Measurements from ENCODE around the gene ACVR2A. TPM values are rescaled to one million over a fixed set of nuclear protein-coding genes. Genes with fewer than 3 reads are reported as not detected.

ACVR2A gene
- total RNA-seq (2021) = 17.9 and 18.3 TPM in 2 replicates
- Bru-seq, nascent RNA = percentile 87 among the genes with signal in this experiment
- percentile 80 among the genes with signal in this experiment for BruChase-seq, experiment 1, labeled RNA remaining after a 2-hour chase
- BruChase-seq, experiment 2, labeled RNA remaining after a 6-hour chase = percentile 58 among the genes with signal in this experiment
- long read RNA-seq, full-length matches to known transcripts = 2 of 5 reads
- long read RNA-seq, partial matches to known transcripts = 0 of 5 reads
- long read RNA-seq, other reads (novel, unspliced or antisense) = 3 of 5 reads

GRCh38 chr2:147844697-147845410, at the start of gene ACVR2A:
Gene ACVR2A, plus strand, starts transcription at chr2:147845029. Its CDS starts 124 bp downstream, at chr2:147845153.
- Histone ChIP-seq H3K4me3 (ENCODE audit: low read depth, low read length, poor library complexity, severe bottlenecking) (peak within 1 kb of the TSS; percentile 75), H3K36me3 (ENCODE audit: insufficient read depth, low read length, poor library complexity, severe bottlenecking) (no peaks in the 10 kb centered on the region), H3K27me3 (replicated peaks; ENCODE audit: insufficient read depth, low read depth, low read length, poor library complexity) (no peaks in the 10 kb centered on the region), H3K27ac (ENCODE audit: low read depth, low read length, poor library complexity, severe bottlenecking) (peak within 1 kb of the TSS; percentile 95), H3K9me3 (ENCODE audit: low read depth, low read length, poor library complexity, severe bottlenecking) (no peaks in the 10 kb centered on the region), H3K4me1 (ENCODE audit: insufficient read depth, low read length, poor library complexity, severe bottlenecking) (peaks cover 17% of the 10 kb centered on the region)
- CTCF ChIA-PET = no interaction called here
- no peak for TF ChIP-seq CTCF (conservative IDR thresholded peaks at IDR 0.05; ENCODE audit: low read depth, low read length)
- TF ChIP-seq EZH2 (IDR thresholded peaks at IDR 0.05; ENCODE audit: borderline replicate concordance, low read depth, low read length, poor library complexity, severe bottlenecking) = no peak
- peak; percentile 70 for DNase-seq (ENCODE audit: low spot score)
- intact Hi-C loops (cut with micrococcal nuclease; ENCODE audit: unreplicated experiment) = loop anchor here (2.0 kb wide), 2 partner anchors 66 to 392 kb away; no protein-coding TSS in a partner anchor
- POLR2A ChIA-PET (ENCODE audit: low non-redundant PET) = interaction anchor here (0.6 to 0.7 kb wide), 2 partner anchors 105 to 200 kb away, joined by 3 to 12 read pairs; no protein-coding TSS in a partner anchor
- no TSS peak for BruUV-seq (replicated peaks)

GRCh38 chr2:147800316-147800715, 44.5 kb upstream of the ACVR2A start:
- H3K27ac ChIP-seq (ENCODE audit: low read depth, low read length, poor library complexity, severe bottlenecking) = no peak overlapping the region
- ChIA-PET CTCF (no interaction called here), POLR2A (ENCODE audit: low non-redundant PET) (interaction anchor here (0.6 kb wide), 1 partner anchor 861 kb away, joined by 3 read pairs; no protein-coding TSS in a partner anchor)
- no TSS peak for BruUV-seq (replicated peaks)
- H3K27me3 ChIP-seq (replicated peaks; ENCODE audit: insufficient read depth, low read depth, low read length, poor library complexity) = no peaks in the 10 kb centered on the region
- intact Hi-C loops (cut with micrococcal nuclease; ENCODE audit: unreplicated experiment) = no loop called here
- no peak for TF ChIP-seq EZH2 (IDR thresholded peaks at IDR 0.05; ENCODE audit: borderline replicate concordance, low read depth, low read length, poor library complexity, severe bottlenecking)
- TF ChIP-seq CTCF (conservative IDR thresholded peaks at IDR 0.05; ENCODE audit: low read depth, low read length) = no peak
- no peaks in the 10 kb centered on the region for H3K4me1 ChIP-seq (ENCODE audit: insufficient read depth, low read length, poor library complexity, severe bottlenecking)
- no peaks in the 10 kb centered on the region for H3K9me3 ChIP-seq (ENCODE audit: low read depth, low read length, poor library complexity, severe bottlenecking)
- no peaks in the 10 kb centered on the region for H3K36me3 ChIP-seq (ENCODE audit: insufficient read depth, low read length, poor library complexity, severe bottlenecking)
- H3K4me3 ChIP-seq (ENCODE audit: low read depth, low read length, poor library complexity, severe bottlenecking) = no peak overlapping the region
- DNase-seq (ENCODE audit: low spot score) = no peak

- no peak for DNase-seq (ENCODE audit: low spot score)
- Histone ChIP-seq H3K27me3 (replicated peaks; ENCODE audit: insufficient read depth, low read depth, low read length, poor library complexity) (no peaks in the 10 kb centered on the region), H3K27ac (ENCODE audit: low read depth, low read length, poor library complexity, severe bottlenecking) (no peak overlapping the region), H3K4me3 (ENCODE audit: low read depth, low read length, poor library complexity, severe bottlenecking) (no peak overlapping the region), H3K4me1 (ENCODE audit: insufficient read depth, low read length, poor library complexity, severe bottlenecking) (no peaks in the 10 kb centered on the region), H3K36me3 (ENCODE audit: insufficient read depth, low read length, poor library complexity, severe bottlenecking) (no peaks in the 10 kb centered on the region), H3K9me3 (ENCODE audit: low read depth, low read length, poor library complexity, severe bottlenecking) (no peaks in the 10 kb centered on the region)
- CTCF ChIA-PET = no interaction called here
- POLR2A ChIA-PET (ENCODE audit: low non-redundant PET) = no interaction called here
- intact Hi-C loops (cut with micrococcal nuclease; ENCODE audit: unreplicated experiment) = no loop called here
- no TSS peak for BruUV-seq (replicated peaks)
- TF ChIP-seq EZH2 (IDR thresholded peaks at IDR 0.05; ENCODE audit: borderline replicate concordance, low read depth, low read length, poor library complexity, severe bottlenecking) (no peak), CTCF (conservative IDR thresholded peaks at IDR 0.05; ENCODE audit: low read depth, low read length) (no peak)
Measured at GRCh38 chr2:147806846-147807245, 38.0 kb upstream of the ACVR2A start.

Data from A673 (cell line).